T1000 (cell line): ENCODE results near the gene AAMP.
A peak's percentile ranks its signal among the peaks of the same experiment; 100 is the strongest.

Experiments
- DNase-seq: peaks from one replicate; lab custom pipeline; 2025; ENCODE audit warnings: mixed read lengths; lab: John Stamatoyannopoulos, UW

AAMP gene

DNA sequence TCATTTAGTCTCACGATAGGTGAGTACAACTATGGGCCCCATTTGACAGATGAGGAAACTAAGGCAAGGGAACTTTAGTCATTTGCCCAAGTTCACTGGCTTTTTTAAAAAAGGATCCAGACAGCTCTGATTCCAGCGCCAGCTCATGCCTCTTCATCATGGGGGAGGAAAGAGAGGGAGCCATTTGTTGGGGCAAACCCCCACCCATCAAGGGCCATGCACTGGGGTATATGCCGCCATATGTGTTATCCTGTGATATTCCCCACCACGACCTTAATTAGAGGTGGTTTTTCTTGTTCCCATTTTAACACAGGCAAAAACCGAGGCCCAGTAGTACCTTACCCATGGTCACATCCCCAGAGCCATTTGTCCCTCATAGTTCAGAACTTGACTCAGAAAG lies 9.8 kb downstream of the AAMP start:
- DNase-seq, result no peak

GRCh38 chr2:218259099-218259961 lies 10.6 kb downstream of the AAMP start:
- DNase-seq, result no peak

GRCh38 chr2:218257390-218257981 lies 12.5 kb downstream of the AAMP start:
- peak; percentile 5 for DNase-seq

- DNase-seq, result no peak
Observed at GRCh38 chr2:218256612-218257350, 13.2 kb downstream of the AAMP start.

DNA sequence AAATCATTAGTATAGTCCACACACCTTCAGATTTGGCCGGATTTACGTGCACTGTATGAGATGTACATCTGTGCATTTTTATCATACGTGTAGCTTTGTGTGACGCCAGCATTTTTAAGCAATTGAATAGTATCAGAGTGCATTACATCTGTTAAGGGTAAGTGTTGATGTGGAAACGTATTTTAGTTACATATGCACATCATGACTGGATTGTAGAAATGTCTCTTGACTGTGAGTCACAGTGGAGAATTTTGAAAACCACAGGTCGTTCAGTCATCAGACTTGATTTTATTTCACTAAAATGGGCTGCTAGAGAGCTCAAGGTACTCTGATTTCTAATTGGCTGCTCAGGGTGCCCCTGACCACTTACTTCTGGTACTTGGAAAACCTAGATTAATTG lies 14.5 kb downstream of the AAMP start:
- DNase-seq, result no peak

- no peak for DNase-seq
Observed at GRCh38 chr2:218253232-218253625, 16.7 kb downstream of the AAMP start.

DNA sequence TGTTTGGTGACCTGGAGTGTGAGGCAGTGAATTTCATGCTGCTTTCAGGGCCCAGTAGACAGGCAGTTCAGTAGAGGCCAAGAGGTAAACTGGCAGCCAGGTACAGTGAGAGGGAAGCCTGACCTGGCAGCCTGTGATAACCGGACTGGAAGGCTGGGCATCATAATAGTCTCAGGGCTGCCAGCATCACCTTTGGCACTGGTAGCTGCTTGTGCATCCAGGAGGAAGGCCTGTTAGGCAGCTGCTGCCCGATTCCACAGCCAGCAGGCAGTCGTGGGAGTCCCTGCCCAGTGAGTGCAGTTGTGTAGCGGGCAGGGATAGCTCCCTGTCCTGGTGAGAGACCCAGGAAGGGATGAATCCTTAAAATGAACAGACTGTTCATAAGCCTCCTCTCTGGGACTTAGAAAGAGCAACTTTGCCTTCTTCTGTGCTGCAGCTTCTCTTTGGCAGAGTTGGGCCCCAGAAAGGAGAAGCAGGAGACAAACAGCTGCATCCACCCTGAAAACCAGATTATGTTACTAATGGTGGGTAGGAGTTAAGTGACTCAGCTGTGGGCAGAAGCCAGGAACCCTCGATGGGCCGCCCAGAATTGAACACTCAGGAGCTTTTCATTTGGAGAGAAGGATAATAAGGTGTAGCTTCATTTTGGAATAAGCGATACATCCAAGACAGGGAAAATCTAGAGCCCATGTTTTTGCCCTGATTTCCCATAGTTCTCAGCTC lies 17.3 kb downstream of the AAMP start:
- DNase-seq, result no peak

GRCh38 chr2:218249691-218250090 lies 20.2 kb downstream of the AAMP start:
- DNase-seq, result no peak

DNA sequence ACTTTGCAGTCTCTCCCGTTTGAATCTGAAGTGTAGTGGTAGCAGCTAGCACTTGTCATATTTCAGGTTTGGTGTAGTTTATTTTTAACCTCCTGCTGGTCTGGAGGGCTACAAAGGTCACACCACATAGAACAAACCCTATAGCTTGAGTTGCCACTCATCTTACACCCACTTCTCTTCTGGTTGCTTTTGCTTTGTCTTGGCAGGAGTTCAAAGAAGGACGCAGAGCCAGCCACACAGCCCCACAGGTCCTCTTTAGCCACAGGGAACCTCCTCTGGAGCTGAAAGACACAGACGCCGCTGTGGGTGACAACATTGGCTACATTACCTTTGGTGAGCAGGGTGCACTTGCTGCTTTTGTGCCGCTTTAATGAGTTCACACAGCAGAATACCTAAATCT lies 24.7 kb downstream of the AAMP start:
- no peak for DNase-seq

- DNase-seq, result no peak
Observed at GRCh38 chr2:218244665-218245064, 25.3 kb downstream of the AAMP start.

GRCh38 chr2:218244204-218244603 lies 25.7 kb downstream of the AAMP start:
- no peak for DNase-seq

- no peak for DNase-seq
Observed at GRCh38 chr2:218238887-218239286, 31.1 kb downstream of the AAMP start.

GRCh38 chr2:218236829-218237228 lies 33.1 kb downstream of the AAMP start:
- DNase-seq, result no peak

DNA sequence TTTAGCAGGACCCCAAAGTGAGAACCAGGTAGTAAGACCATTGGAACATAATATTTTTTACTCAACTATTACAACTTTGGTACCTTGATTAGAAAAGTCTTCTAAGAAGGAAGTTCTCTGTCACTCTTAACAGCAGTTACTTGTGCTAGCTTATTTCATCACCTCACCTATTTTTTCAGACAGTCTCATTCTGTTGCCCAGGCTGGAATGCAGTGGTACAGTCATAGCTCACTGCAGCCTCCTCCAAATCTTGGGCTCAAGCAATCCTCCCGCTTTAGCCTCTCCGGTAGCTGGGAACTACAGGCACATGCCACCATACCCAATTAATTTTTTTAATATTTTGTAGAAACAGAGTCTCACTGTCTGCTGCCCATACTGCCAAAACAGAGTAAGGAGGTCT lies 34.9 kb downstream of the AAMP start:
- no peak for DNase-seq

DNA sequence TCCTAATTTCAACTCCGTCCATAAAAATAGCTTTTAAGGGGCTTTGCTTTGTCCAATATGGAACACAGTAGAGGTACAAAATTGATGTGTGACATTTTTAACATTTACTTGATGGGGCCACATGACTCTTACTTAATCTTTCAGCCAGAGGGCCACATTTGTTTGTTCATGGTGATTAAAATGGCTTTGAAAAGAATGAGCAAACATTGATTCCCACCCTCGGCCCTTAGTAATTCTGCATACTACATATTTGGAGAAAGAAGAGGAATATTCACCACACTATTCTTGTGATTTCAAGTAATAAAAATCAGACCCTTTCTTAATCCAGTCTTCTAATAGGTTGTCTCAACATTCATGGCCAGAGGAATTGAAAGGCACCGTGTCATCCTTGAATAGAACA lies 35.4 kb downstream of the AAMP start:
- DNase-seq, result no peak

DNA sequence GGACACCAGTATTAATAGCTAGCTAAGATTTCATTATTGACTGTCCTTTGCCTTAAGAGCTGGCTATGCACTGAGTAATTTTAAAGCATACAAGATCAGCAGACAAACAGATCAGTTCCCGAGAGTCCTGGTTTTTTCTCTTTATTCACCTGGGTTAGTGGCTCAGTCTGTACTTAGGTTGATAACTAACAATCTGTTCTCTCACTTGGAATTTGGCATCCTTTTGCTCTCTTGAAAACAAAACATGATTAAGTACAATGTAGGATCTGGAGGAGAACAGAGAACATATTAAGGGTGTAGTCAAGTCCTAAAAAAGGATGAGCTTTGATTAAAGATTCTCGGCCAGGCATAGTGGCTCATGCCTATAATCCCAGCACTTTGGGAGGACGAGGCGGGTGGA lies 36.4 kb downstream of the AAMP start:
- DNase-seq, result no peak

DNA sequence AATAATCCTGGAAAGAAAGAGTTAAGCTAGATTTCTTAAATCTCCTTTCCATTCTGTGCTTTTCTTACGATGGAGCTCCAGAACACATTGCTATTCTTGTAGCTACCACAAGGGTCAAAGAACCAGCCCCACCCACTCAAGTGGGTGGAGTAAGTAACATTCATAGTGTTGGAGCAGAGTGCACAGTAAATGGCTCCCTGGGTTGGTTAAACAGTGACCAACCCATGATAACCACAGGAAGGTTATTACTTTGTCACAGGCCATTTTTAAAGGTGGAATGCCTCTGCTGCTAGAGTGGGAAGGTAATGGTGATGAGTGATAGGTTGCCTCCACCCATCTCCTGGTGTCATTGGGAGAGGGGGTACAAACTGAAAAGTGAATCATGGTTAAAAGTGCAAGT lies 39.1 kb downstream of the AAMP start:
- DNase-seq, result no peak

- DNase-seq, result no peak
Observed at GRCh38 chr2:218229851-218230250, 40.1 kb downstream of the AAMP start.

- DNase-seq, result no peak
Observed at GRCh38 chr2:218229239-218229638, 40.7 kb downstream of the AAMP start.

GRCh38 chr2:218228366-218229090 lies 41.4 kb downstream of the AAMP start:
- no peak for DNase-seq

- no peak for DNase-seq
Observed at GRCh38 chr2:218226903-218227302, 43.0 kb downstream of the AAMP start.

DNA sequence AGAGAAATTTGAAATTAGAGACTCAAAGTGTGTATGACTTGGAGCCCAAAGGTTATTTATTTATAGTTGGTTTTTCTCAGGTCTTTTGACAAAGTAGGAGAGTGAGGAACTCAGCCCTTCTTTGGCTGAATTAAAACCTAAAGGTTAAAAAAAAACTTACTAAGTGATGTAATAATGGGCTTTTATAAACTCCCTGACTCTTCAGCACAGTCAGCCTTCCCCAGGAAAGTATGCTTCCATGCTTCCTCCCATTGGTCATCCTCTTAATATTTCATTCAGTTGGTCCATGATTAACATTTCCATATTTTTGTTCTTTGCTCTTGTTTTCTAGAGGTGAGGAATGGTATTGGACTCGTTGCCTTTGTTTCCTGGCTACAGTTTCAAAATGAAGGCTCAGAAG lies 45.8 kb downstream of the AAMP start:
- no peak for DNase-seq
